ENCODE measurements around the gene ZNF559. TPM values are rescaled to one million over a fixed set of nuclear protein-coding genes. Genes with fewer than 3 reads are reported as not detected.
"Not testable (repeated sequence)": the region's sequence is repeated elsewhere in the genome, so short reads cannot be mapped to it uniquely, and the experiment has no call there.

The ZNF559 gene
- total RNA-seq = 9.9 and 10.3 TPM in 2 replicates

DNA sequence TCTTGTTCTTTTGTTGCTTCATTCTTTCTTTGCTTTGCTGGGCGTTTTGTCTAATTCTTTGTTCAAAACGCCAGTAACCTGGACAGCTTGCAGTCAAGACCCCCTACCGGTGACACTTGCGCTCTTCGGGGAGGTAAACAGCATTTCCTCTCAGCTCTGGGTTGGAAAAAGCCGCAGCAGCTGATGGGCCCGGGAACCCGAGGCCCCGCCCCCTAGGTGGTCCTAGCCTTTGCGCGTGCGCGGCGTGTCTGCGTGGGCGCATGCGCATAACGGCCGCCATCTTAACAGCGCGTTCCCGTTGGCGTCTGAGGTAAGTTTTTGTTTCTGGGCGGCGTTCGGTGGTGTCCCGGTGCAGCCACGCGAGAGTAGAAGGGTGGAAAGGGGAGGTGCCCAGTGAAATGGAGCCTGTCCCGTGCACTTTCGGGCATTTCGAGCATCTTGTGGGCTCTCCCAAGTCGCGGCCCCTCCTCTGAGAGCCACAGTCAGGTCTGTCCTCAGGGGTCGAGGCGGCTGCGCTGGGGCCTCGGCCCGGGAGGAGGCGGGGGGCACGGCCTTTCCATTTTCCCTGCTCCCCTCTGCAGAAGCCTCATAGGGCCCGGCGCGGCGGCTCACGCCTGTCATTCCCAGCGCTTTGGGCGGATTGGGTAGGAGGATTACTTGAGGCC lies at the start of gene ZNF559:
ZNF559 (plus strand) TSS at position 261 of the 665 bp plus-strand sequence. CDS start 14,371 bp downstream, outside the sequence.
- intact Hi-C loops (cut with micrococcal nuclease) = loop anchor here (1.0 kb wide), 6 partner anchors 15 to 444 kb away; partner anchors contain the start of genes ZNF266, ZNF317, ZNF426 and ZNF561

DNA sequence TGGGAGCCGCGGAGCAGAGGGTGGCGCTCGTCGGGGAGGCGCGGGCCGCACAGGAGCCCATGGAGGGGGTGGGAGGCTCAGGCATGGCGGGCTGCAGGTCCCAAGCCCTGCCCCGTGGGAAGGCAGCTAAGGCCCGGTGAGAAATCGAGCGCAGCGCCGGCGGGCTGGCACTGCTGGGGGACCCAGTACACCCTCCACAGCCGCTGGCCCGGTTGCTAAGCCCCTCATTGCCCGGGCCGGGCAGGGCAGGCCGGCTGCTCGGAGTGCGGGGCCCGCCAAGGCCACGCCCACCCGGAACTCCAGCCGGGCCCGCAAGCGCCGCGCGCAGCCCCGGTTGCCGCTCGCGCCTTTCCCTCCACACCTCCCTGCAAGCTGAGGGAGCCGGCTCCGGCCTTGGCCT lies 40.5 kb upstream of the ZNF559 start:
- intact Hi-C loops (cut with micrococcal nuclease) = not testable (repeated sequence)

GRCh38 chr19:9289231-9289884 lies 34.6 kb upstream of the ZNF559 start:
- intact Hi-C loops (cut with micrococcal nuclease) = no loop called here

GRCh38 chr19:9295411-9295849 lies 28.5 kb upstream of the ZNF559 start:
- intact Hi-C loops (cut with micrococcal nuclease) = no loop called here

DNA sequence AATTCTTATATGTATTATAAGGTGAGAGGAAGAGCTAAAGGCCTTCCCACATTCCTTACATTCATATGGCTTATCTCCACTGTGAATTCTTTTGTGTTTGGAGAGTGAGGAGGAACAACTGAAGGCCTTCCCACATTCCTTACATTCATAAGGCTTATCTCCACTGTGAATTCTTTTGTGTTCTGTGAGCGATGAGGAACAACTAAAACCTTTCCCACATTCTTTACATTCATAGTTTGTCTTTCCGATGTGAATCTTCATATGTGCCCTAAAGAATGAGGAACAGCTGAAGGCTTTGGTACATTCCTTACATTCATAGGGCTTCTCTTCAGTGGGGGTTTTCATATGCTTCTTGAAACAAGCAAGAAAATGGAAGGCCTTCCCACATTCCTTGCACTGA lies 27.6 kb upstream of the ZNF559 start:
- intact Hi-C loops (cut with micrococcal nuclease) = no loop called here

DNA sequence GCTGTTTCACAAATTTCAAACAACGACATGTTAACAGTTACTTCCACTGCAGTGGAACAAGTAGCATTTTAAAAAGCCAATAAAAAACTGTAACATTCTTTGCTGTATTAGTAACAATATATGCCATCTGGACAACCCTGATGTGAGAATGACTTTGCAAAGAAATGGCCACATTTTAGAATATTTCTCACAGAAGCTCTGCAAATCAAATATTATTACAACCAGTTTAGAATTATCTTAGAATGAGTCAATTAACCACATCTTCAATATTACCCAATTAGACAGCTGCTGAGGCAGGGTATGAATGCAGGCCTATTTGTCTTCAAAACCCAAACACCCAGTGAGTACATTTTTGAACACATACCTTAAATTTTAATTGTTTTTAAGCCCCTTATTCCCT lies 17.5 kb upstream of the ZNF559 start:
- intact Hi-C loops (cut with micrococcal nuclease) = no loop called here

- intact Hi-C loops (cut with micrococcal nuclease) = loop anchor here (2.0 kb wide), 3 partner anchors 313 to 527 kb away; partner anchors contain the start of genes PIN1 and ZNF561
Measured at GRCh38 chr19:9308091-9308770, 15.7 kb upstream of the ZNF559 start.

- intact Hi-C loops (cut with micrococcal nuclease) = loop anchor here (1.0 to 2.0 kb wide), 12 partner anchors 15 to 525 kb away; partner anchors contain the start of genes FBXL12, MBD3L1, PIN1 and ZNF121
Measured at GRCh38 chr19:9309139-9309973, 14.6 kb upstream of the ZNF559 start, which contains the start of gene ZNF699. ZNF699 (minus strand) TSS chr19:9309838; CDS start chr19:9305119, 4,719 bp downstream.

DNA sequence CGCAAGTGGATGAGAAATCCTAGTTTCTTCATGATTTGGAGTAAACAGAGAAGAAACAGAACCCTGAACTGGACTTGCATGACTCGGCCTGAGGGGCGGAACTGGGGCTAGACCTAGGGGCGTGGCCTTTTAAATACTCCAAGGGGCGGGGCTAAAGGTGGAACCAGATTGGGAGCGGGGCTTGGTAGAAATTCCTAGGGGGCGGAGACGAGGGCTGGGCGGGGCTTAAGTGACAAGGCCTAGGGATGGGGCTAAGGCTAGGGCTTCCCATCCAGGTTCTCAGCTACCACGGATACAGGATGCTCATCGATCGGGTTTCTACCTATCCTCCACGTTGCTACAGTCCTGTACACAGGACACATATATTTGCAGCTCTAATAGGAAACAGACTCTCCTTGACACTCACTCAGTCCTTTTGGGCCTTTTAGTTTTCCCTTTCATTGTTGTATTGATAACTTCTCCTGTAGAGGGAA lies 14.0 kb upstream of the ZNF559 start:
- intact Hi-C loops (cut with micrococcal nuclease) = loop anchor here (1.0 to 2.0 kb wide), 12 partner anchors 14 to 525 kb away; partner anchors contain the start of genes FBXL12, MBD3L1, PIN1 and ZNF121

DNA sequence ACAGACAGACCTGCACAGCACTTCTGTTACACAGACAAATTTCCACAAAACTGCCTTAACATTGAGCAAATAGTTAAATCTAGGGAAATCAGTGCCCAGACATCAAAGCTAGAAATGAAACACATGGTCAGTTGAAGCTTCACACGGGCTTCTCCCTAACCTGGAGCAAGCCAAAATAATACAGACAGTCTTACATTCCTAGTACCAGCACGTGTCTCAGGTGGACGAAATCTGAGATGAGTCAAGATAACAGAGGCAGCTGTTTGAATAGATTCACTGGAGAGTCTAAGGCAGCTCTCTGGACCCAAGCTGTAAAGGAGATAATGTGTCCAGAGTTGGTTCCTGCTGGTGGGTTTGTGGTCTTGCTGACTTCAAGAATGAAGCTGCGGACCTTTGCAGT lies 10.2 kb upstream of the ZNF559 start:
- intact Hi-C loops (cut with micrococcal nuclease) = no loop called here

- intact Hi-C loops (cut with micrococcal nuclease) = no loop called here
Measured at GRCh38 chr19:9321338-9321737, 2.6 kb upstream of the ZNF559 start.

DNA sequence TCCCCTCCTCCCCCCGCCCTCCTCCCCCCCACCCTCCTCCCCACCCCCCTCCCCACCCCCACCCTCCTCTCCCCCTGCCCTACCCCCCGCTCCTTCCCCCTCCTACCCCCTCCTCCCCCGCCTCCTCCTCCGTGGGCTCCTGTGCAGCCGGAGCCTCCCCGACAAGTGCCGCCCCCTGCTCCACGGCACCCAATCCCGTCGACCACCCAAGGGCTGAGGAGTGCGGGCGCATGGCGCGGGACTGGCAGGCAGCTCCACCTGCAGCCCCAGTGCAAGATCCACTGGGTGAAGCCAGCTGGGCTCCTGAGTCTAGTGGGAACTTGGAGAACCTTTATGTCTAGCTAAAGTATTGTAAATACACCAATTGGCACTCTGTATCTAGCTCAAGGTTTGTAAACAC lies 2.2 kb upstream of the ZNF559 start:
- intact Hi-C loops (cut with micrococcal nuclease) = not testable (repeated sequence)

DNA sequence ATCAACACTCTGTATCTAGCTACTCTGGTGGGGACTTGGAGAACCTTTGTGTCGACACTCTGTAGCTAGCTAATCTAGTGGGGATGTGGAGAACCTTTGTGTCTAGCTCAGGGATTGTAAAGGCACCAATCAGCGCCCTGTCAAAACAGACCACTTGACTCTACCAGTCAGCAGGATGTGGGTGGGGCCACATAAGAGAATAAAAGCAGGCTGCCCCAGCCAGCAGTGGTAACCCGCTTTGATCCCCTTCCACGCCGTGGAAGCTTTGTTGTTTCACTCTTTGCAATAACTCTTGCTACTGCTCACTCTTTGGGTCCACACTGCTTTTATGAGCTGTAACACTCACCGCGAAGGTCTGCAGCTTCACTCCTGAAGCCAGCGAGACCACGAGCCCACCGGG lies 1.8 kb upstream of the ZNF559 start:
- intact Hi-C loops (cut with micrococcal nuclease) = not testable (repeated sequence)

GRCh38 chr19:9323557-9323918 lies 441 bp upstream of the ZNF559 start:
- intact Hi-C loops (cut with micrococcal nuclease) = loop anchor here (1.0 kb wide), 1 partner anchor 445 kb away; the partner anchor contains the start of gene ZNF846

- intact Hi-C loops (cut with micrococcal nuclease) = loop anchor here (1.0 kb wide), 5 partner anchors 15 to 297 kb away; partner anchors contain the start of genes ZNF266, ZNF317, ZNF426 and ZNF561
Measured at GRCh38 chr19:9324584-9324962, 594 bp downstream of the ZNF559 start.

DNA sequence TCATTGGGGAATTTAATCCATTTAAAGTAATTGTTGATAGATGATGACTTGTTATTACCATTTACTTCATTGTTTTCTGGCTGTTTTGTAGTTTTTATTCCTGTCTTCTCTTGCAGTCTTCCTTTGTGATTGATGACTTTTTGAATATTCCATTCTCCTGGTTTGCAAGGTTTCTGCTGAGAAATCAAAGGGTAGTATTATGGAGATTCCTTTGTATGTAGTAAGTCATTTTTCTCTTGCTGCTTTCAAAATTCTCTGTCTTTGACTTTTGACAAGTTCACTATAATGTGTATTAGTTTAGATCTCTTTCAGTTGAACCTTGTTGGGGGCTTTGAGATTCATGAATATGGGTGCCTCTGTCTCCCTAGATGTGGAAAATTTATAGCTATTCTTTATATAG lies 6.0 kb downstream of the ZNF559 start:
- intact Hi-C loops (cut with micrococcal nuclease) = no loop called here

DNA sequence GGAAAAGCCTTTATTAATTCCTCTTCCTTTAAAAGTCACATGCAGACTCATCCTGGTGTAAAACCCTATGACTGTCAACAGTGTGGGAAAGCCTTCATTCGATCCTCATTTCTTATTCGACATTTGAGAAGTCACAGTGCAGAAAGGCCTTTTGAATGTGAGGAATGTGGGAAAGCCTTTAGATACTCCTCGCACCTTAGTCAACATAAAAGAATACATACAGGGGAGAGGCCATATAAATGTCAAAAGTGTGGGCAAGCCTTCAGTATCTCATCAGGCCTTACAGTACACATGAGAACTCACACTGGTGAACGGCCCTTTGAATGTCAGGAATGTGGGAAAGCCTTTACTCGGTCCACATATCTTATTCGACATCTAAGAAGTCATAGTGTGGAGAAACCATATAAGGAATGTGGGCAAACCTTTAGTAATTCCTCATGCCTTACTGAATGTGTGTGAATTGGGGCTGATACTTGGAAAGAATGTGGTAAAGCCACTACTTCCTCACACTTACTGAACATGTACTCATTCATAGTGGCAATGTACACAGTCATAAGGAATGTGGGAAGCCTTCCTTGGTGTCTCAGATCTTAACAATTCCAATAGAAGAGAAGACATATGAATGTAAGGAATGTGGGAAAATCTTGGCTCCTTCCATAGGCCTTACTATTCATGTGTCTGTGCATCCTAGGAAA lies 18.8 kb downstream of the ZNF559 start:
- intact Hi-C loops (cut with micrococcal nuclease) = no loop called here

DNA sequence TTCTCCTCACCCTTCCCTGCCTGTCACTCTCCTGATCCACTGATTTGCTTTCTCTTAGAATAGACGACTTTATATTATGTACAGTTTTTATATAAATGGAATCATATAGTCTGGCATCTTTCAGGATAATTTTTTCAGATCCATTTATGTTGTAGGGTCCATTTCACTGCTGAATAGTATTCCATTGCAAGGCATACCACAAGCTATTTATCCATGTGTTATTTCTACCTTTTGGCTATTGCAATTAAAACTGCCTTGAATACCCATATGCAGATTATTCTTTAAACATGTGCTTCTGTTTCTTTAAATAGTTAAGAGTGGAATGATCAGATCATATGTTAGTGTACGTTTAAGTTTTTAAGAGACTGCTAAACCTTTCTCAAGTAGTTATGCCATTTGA lies 21.0 kb downstream of the ZNF559 start:
- intact Hi-C loops (cut with micrococcal nuclease) = no loop called here

GRCh38 chr19:9348253-9348652 lies 24.3 kb downstream of the ZNF559 start:
- intact Hi-C loops (cut with micrococcal nuclease) = no loop called here

- intact Hi-C loops (cut with micrococcal nuclease) = no loop called here
Measured at GRCh38 chr19:9348671-9349070, 24.7 kb downstream of the ZNF559 start.

Data from T-helper 1 cell treated with Interleukin-12 subunit alpha and Interleukin-12 subunit beta and Interleukin-4 antibody, amounts not matched to agents 30 ng/mL and 1 ng/mL, for 36 hours (primary cell).